Testis (tissue), 3 donors: ENCODE results near the gene ANKS1B. TPM values are rescaled to one million over a fixed set of nuclear protein-coding genes. Genes with fewer than 3 reads are reported as not detected.
A peak's percentile ranks its signal among the peaks of the same experiment; 100 is the strongest.

Experiments used
- DNase-seq: peaks from one replicate; pipeline ENCODE4 v3.0.0-alpha.2; 2019
- H3K27ac ChIP-seq, 2 donors: fragments of 200-600 bp; sonication (generic); one replicate each; pipeline ENCODE4 v1.5.1; 2019
- H3K27me3 ChIP-seq: fragments of 200-600 bp; sonication (generic); one replicate; pipeline ENCODE4 v1.5.1; 2019
- H3K36me3 ChIP-seq: fragments of 200-600 bp; sonication (generic); one replicate; pipeline ENCODE4 v1.5.1; 2017; ENCODE audit warnings: low read depth; ENCODE audit errors: missing control alignments
- H3K4me1 ChIP-seq: fragments of 200-600 bp; sonication (generic); one replicate; pipeline ENCODE4 v1.5.1; 2019
- H3K4me3 ChIP-seq, 2 donors: fragments of 200-600 bp; sonication (generic); one replicate each; pipeline ENCODE4 v1.5.1; 2017 to 2019
- H3K9me3 ChIP-seq: fragments of 200-600 bp; sonication (generic); one replicate; pipeline ENCODE4 v1.5.1; 2017
- POLR2A ChIP-seq: fragments of 450-650 bp; IDR thresholded peaks from one replicate; pipeline ENCODE4 v1.6.1; 2017; ENCODE audit warnings: antibody characterized with exemption, mild to moderate bottlenecking, moderate library complexity
- WGBS, 2 donors: methylation state at CpG; one replicate each; pipeline ENCODE4 v1.1.5; 2018; 5-methylcytosine and 5-hydroxymethylcytosine counted together
- intact Hi-C: fragments of 100-400 bp; cut with DNase I; formaldehyde crosslinking; loops from one replicate; pipeline ENCODE4 v1.15.1; 2023; ENCODE audit warnings: low total_unique reads
- polyA plus RNA-seq: library from polyadenylated mRNA; stranded (reverse); fragments of 350-450 nt; fragmentation: Illumina TruSeq; extraction: RNeasy Lipid Tissue Mini Kit (QIAGEN cat#74804); gene quantifications from one replicate; pipeline ENCODE4 v1.2.3, GENCODE V29; 2014; ENCODE audit warnings: low read depth, low replicate concordance; ENCODE audit not compliant: insufficient read depth
- total RNA-seq, 2 donors: library from RNA; depleted of rRNA; stranded (reverse); fragments of >200 nt; gene quantifications; one replicate each; pipeline ENCODE4 v1.2.3, GENCODE V29; 2016
- TF ChIP-seq, protein P1 (sequence below), 3 experiments: fragments of 450-650 bp in 2 of 3; fragments of 200-600 bp in 1 of 3; sonication (generic) in 1 of 3; IDR thresholded peaks; one replicate each; pipeline ENCODE4 v1.5.1; 2016 to 2019; ENCODE audit warnings: antibody characterized with exemption in 3 of 3, mild to moderate bottlenecking in 2 of 3, moderate library complexity in 1 of 3

The ANKS1B gene
- total and polyA plus RNA-seq, 3 donors from 2014 or later, result 26.8 to 58.2 (median 30.9) TPM

DNA sequence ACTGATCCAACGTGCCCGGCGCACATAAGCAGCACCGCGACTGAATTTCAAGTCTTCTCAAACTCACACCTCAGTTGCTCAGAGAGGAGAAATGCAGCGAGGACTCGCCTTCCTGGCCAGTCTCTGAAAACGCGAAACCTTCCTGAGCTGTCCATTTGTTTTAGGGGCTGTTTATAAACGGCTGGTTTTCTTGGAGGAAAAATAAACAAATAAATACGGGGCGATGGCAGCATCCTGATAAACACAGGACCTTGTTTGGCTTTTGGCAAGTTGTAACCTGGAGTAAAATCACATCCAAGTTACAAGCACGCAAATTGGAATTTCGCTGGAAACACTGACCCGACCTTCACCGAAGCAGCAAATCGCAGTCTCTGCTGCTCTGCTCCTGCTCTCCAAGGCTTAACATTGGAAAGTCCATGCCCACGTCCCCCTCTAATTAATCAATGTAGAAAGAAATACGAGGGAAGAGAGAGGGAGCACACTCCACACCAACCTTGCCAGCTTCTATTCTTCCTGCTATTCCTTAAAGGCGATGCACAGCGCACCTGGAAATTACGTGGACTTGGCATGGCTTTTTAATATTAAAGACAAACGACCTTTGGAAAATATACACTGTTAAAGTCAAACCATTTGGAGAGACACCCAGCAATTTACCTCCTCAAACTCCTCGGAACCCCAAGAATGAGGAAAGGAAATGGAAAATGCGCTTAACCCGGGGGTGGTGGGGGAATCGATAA lies 1090.9 kb downstream of the ANKS1B start:
- Histone ChIP-seq H3K27ac (no peak overlapping the region), H3K4me3 (peak overlapping the region; percentile 33 to 46), H3K27me3 (no peaks in the 10 kb centered on the region), H3K36me3 (no peaks in the 10 kb centered on the region), H3K9me3 (no peaks in the 10 kb centered on the region), H3K4me1 (peaks cover 6% of the 10 kb centered on the region)
- intact Hi-C loops, result no loop called here
- 2 to 4% methylated on average over 27 of the region's 27 CpGs for WGBS, 2 donors
- TF ChIP-seq, protein P1, sequence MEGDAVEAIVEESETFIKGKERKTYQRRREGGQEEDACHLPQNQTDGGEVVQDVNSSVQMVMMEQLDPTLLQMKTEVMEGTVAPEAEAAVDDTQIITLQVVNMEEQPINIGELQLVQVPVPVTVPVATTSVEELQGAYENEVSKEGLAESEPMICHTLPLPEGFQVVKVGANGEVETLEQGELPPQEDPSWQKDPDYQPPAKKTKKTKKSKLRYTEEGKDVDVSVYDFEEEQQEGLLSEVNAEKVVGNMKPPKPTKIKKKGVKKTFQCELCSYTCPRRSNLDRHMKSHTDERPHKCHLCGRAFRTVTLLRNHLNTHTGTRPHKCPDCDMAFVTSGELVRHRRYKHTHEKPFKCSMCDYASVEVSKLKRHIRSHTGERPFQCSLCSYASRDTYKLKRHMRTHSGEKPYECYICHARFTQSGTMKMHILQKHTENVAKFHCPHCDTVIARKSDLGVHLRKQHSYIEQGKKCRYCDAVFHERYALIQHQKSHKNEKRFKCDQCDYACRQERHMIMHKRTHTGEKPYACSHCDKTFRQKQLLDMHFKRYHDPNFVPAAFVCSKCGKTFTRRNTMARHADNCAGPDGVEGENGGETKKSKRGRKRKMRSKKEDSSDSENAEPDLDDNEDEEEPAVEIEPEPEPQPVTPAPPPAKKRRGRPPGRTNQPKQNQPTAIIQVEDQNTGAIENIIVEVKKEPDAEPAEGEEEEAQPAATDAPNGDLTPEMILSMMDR (IDR thresholded peaks at IDR 0.05), result no peak
- no peak for TF ChIP-seq POLR2A
- DNase-seq, result no peak

DNA sequence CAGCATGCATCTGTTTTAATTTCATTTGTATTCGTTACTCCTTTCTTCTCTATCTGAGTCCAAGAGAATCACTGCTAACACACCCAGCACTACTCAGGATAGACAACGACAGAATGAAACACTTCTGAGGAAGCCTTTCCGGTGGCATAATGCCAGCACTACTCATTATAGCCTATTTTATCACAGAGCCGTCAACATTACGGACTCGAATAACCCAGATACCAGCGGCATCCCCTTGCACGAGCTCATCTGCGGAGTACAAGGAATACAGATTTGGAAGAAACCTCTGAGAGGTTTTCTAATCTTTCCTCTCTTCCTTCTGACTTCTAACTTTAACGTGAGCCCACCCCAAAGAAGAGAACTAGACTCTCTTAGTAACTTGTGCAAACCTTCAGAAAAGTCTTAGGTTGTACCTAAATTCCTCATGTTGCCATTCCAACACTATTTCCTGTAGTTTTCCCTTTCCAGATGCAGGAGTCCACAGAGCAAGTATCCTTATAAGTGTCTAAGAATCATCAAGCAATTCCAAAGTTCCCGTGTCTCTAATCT lies 1091.5 kb downstream of the ANKS1B start:
- TF ChIP-seq, protein P1 (IDR thresholded peaks at IDR 0.05), result no peak
- no peak for TF ChIP-seq POLR2A
- H3K27me3 ChIP-seq, result no peaks in the 10 kb centered on the region
- WGBS, 2 donors, result 6 to 10% methylated on average over 11 of the region's 11 CpGs
- intact Hi-C loops, result no loop called here
- no peak overlapping the region for H3K27ac ChIP-seq
- peaks cover 6% of the 10 kb centered on the region for H3K4me1 ChIP-seq
- H3K36me3 ChIP-seq, result no peaks in the 10 kb centered on the region
- DNase-seq, result no peak
- H3K4me3 ChIP-seq, result no peak overlapping the region
- no peaks in the 10 kb centered on the region for H3K9me3 ChIP-seq

DNA sequence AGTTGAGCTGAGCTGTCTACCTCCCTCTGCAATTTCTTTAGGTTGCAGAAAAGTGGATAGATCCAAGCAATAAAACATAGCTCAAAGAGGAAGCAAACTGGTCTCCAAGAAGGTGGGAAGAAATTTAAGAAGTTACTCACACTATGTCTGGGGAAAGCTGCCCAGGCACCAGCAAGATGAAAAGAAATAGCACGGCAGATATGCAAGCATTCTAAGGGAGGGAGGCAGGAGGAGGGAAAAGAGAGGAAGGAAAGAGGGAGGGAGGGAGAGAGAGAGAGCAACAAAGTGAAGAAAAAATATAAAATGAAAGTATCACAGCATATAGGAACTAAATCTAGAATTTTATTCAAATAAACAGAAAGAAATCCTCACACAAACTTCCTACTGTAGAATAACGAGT lies 1099.0 kb downstream of the ANKS1B start:
- intact Hi-C loops, result no loop called here
- H3K4me1 ChIP-seq, result no peaks in the 10 kb centered on the region
- 62 to 69% methylated on average over 2 of the region's 2 CpGs for WGBS, 2 donors

DNA sequence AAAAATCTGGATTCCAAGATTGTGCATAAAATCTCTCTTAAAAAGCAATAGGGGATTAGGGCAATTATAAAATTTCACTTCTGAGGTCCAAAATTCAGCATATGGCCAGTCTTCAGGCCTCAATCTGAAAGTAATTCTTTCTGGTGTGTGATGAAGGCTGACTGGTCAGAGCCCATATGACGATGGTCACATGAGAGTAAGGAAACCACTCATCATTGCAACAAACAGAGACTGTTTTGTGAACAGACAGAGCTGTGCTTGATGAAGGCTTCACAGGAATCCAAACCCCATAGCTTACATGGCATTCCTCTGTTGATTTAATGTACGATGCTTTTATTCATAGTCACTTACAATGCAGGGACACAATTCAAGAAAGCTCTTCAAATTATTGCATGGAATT lies 1101.5 kb downstream of the ANKS1B start:
- no peaks in the 10 kb centered on the region for H3K9me3 ChIP-seq
- no peak overlapping the region for H3K27ac ChIP-seq
- H3K4me3 ChIP-seq, result no peak overlapping the region
- no peaks in the 10 kb centered on the region for H3K36me3 ChIP-seq
- no peaks in the 10 kb centered on the region for H3K27me3 ChIP-seq
- DNase-seq, result no peak
- intact Hi-C loops, result no loop called here
- TF ChIP-seq POLR2A, result no peak
- TF ChIP-seq, protein P1 (IDR thresholded peaks at IDR 0.05), result no peak
- 79 to 91% methylated on average over 2 of the region's 2 CpGs for WGBS, 2 donors
- H3K4me1 ChIP-seq, result no peaks in the 10 kb centered on the region

More for the DNA sequence above, 1099.0 kb downstream of the ANKS1B start:
- H3K27me3 ChIP-seq, result no peaks in the 10 kb centered on the region
- no peak for DNase-seq
- H3K27ac ChIP-seq, result peak overlapping the region in 1 of 2 donors; percentile 58
- no peak for TF ChIP-seq POLR2A
- TF ChIP-seq, protein P1 (IDR thresholded peaks at IDR 0.05), result no peak
- no peaks in the 10 kb centered on the region for H3K9me3 ChIP-seq
- no peak overlapping the region for H3K4me3 ChIP-seq
- no peaks in the 10 kb centered on the region for H3K36me3 ChIP-seq
